GM13976 (cell line): ENCODE measurements around the gene CYSRT1.

Experiments used
- DNase-seq: peaks from one replicate; pipeline ENCODE4 v3.0.0; 2012; ENCODE audit warnings: low spot score
- in situ Hi-C: fragments of 300-500 bp; cut with MboI; formaldehyde crosslinking; loops from one replicate; pipeline ENCODE4 v1.12.0; 2022; ENCODE audit warnings: low sequenced_read_pairs, mixed read lengths, inconsistent platforms; ENCODE audit not compliant: unreplicated experiment
- TF ChIP-seq, protein P1 (sequence below): IDR thresholded peaks from 2 replicates; pipeline ENCODE4 v1.5.1; 2012; ENCODE audit warnings: borderline replicate concordance, mild to moderate bottlenecking; ENCODE audit not compliant: insufficient read depth; ENCODE audit errors: extremely low read depth, missing control alignments, control extremely low read depth

CYSRT1 gene

DNA sequence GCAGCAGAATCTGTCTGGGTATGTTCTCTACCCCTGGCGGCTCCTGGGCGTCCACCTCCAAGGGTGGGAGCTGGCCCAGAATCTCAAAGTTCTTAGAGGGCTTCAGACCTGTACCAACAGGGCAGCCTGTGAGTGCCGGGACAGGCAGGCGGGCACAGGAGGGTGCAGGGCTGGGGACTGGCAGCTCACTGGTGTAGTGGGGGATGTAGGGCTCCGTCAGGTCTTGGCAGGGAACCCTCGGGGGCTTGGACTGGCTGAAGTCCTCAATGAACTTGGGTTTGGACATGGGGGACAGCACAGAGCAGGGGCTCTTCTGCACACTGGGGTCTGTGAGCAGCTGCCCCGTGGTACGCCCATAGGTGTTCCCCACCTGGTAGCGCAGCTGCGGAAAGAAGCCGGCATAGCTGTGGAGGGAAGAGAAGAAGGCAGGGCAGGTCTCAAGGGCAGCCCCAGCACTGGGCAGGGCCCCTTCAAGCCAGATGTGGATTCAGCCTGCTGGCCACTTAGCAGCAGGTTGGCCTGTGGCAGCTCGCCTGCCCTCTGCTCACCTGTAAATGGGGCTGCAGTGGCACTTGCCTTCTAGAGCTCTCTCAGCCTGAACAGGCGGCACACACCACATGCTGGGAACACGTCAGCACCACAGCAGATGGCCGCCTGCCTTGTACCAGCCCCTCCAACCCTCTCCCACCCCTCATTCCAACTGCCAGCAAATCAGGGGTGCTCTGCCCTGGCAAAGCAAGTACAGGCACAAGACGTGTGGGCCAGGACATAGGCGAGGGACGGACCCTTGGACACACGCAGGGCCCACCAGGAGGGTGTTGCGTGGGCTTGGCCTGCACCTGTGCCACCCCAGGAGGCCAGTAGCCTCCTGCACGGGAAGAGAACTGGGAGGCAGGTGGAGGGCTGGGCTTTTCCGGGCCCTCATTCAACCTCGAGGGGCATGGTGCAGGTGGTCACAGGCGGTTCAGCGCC lies 20.8 kb downstream of the CYSRT1 start:
- no peak for DNase-seq
- in situ Hi-C loops = no loop called here
- TF ChIP-seq, protein P1, sequence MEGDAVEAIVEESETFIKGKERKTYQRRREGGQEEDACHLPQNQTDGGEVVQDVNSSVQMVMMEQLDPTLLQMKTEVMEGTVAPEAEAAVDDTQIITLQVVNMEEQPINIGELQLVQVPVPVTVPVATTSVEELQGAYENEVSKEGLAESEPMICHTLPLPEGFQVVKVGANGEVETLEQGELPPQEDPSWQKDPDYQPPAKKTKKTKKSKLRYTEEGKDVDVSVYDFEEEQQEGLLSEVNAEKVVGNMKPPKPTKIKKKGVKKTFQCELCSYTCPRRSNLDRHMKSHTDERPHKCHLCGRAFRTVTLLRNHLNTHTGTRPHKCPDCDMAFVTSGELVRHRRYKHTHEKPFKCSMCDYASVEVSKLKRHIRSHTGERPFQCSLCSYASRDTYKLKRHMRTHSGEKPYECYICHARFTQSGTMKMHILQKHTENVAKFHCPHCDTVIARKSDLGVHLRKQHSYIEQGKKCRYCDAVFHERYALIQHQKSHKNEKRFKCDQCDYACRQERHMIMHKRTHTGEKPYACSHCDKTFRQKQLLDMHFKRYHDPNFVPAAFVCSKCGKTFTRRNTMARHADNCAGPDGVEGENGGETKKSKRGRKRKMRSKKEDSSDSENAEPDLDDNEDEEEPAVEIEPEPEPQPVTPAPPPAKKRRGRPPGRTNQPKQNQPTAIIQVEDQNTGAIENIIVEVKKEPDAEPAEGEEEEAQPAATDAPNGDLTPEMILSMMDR = no peak

DNA sequence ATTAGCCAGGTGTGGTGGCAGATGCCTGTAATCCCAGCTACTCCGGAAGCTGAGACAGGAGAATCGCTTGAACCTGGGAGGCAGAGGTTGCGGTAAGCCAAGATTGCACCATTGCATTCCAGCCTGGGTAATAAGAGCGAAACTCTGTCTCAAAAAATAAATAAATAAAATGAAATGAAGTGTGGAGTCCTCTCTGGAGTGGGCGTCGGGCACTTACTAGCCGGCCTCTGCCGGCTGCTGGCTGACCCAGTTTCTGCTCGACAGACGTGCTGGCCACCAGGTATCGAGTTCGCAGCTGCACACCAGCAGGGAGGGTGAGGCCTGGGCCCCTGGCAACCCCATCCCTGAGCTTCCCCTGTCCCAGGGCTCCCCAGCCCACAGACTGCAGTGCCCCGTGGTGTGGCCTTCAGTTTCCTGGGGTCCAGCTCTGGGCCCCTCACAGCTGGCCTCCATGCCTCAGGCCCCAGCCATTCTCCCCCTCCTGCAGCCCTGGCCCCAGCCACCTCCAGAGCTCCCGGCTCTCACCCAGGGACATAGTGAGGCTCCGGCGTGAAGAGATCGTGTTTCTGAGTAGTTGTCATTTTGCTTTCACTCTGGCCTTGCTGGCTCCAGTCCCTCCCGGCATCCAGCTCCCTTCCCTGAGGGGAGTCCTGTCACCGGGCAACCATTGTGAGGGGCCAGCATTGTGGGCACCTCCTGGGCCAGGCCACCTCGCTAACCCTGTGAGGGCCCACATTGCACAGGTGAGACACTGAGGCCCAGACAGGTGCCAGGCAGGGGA lies 22.4 kb downstream of the CYSRT1 start:
- in situ Hi-C loops = no loop called here
- no peak for DNase-seq
- TF ChIP-seq, protein P1 = no peak

DNA sequence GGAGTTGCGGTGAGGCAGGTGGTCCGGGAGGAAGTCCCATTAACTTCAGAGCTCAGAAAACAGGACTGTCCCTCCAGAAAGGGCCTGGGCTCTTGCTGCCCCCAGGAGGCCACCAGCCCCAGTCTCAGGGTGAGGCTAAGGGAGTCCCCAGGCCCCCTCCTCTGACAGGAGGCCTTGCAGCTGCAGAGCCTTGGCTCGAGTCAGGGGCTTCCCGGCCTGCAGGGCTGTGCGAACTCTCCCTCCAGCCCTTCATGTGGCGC lies 22.9 kb downstream of the CYSRT1 start:
- TF ChIP-seq, protein P1 = no peak
- no peak for DNase-seq
- in situ Hi-C loops = no loop called here

DNA sequence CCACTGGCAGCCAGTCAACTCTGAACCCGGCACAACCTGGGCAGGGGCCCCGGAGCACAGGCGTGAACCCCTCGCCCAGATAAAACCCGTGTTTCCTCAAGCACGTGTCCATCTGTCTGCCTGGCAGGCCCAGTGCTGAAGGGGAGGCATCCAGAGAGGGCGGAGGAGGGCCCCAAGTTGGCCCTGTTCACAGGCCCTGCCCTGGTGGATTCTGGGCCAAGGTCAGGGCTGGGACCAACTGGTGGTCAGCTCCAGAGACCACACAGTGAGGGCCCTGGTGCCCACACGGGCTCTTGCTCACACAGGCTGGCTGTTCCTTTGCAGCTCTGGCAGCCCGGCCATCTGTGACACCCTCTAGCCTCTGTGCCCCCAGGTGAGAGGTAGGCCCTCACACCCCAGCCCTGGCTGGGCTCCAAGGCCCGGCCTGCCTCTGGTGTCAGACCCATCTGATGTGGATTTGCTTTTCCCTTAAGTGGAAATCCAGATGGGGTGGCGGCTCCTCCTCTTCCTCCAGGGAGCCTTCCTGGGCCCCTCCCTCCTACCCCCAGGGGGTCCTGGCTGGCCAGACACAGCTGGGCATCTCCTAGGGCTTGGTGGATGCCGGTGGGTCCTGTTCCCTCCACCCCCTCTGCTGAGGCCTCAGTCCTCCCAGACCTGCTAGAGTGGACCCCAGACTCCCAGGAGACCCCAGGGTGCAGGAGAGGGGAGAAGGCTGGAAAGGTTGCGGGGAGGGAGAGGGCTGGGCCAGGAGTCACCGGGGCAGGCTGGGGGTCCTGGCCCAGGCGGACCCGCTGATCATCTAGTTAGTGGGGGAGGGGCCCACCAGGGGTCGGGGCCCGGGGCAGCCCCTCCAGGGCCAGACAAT lies 25.6 kb downstream of the CYSRT1 start:
- TF ChIP-seq, protein P1 = no peak
- in situ Hi-C loops = no loop called here
- no peak for DNase-seq

DNA sequence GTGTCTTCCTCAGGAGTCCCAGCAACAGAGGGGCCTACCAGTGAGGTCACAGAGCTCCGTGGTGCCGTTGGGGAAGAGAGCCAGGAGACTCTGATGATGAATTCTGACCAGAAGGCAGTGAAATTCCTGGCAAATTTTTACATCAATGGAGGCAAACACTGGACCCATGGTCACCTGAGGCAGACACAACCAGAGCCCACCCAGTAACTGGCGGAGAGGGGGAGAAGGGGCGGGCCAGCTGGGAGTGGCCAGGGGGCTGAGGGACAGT lies 26.2 kb downstream of the CYSRT1 start, which contains the start of gene STPG3:
Gene STPG3, plus strand, starts transcription at position 93 of the 268 bp plus-strand sequence. Its CDS starts 1 bp downstream, at position 94.
- TF ChIP-seq, protein P1 = no peak
- in situ Hi-C loops = no loop called here
- no peak for DNase-seq
